DOHH2 (cell line): ENCODE data around the gene UPK1A.

Experiments
- H3F3A ChIP-seq: fragments of 200-600 bp; sonication (generic), shearing (Covaris generic); 2 replicates; pipeline ENCODE4 v1.6.0; 2016; ENCODE audit warnings: antibody characterized with exemption, mild to moderate bottlenecking; ENCODE audit not compliant: control insufficient read depth, insufficient read depth
- H3K27ac ChIP-seq: fragments of 200-600 bp; sonication (generic); 2 replicates; pipeline ENCODE4 v1.5.1; 2014; ENCODE audit warnings: low read depth, mild to moderate bottlenecking, low read length, moderate library complexity
- H3K27me3 ChIP-seq: fragments of 200-600 bp; sonication (generic); 2 replicates; pipeline ENCODE4 v1.6.1; 2014; ENCODE audit warnings: mild to moderate bottlenecking, low read length, mixed read lengths; ENCODE audit not compliant: control insufficient read depth
- H3K36me3 ChIP-seq: fragments of 200-600 bp; sonication (generic); 2 replicates; pipeline ENCODE4 v1.6.1; 2014; ENCODE audit warnings: mild to moderate bottlenecking, low read length, moderate library complexity, mixed read lengths; ENCODE audit not compliant: control insufficient read depth
- H3K4me1 ChIP-seq: fragments of 200-600 bp; sonication (generic); 2 replicates; pipeline ENCODE4 v1.6.1; 2014; ENCODE audit warnings: mild to moderate bottlenecking, low read length, mixed read lengths; ENCODE audit not compliant: control insufficient read depth
- H3K4me2 ChIP-seq: fragments of 200-600 bp; sonication (generic); 2 replicates; pipeline ENCODE4 v1.6.0; 2014; ENCODE audit warnings: mild to moderate bottlenecking, low read length, moderate library complexity
- H3K4me3 ChIP-seq: fragments of 200-600 bp; sonication (generic); 2 replicates; pipeline ENCODE4 v1.5.1; 2014; ENCODE audit warnings: mild to moderate bottlenecking, low read length, mixed read lengths
- H3K79me2 ChIP-seq: fragments of 200-600 bp; sonication (generic); 2 replicates; pipeline ENCODE4 v1.6.1; 2014; ENCODE audit warnings: mild to moderate bottlenecking, low read length, mixed read lengths; ENCODE audit not compliant: control insufficient read depth
- H3K9me2 ChIP-seq: fragments of 200-600 bp; sonication (generic); replicated peaks from 2 replicates; pipeline ENCODE4 v1.6.1; 2014; ENCODE audit warnings: mild to moderate bottlenecking, low read length, mixed read lengths; ENCODE audit not compliant: control insufficient read depth
- H3K9me3 ChIP-seq: fragments of 200-600 bp; sonication (generic); 2 replicates; pipeline ENCODE4 v1.6.1; 2014; ENCODE audit warnings: antibody characterized with exemption, low read length, mixed read lengths; ENCODE audit not compliant: control insufficient read depth, insufficient read depth
- H4K20me1 ChIP-seq: fragments of 200-600 bp; sonication (generic); 2 replicates; pipeline ENCODE4 v1.6.0; 2014; ENCODE audit warnings: low read depth, mild to moderate bottlenecking, antibody characterized with exemption, low read length, moderate library complexity; ENCODE audit not compliant: control insufficient read depth, insufficient read depth
- CTCF ChIP-seq: fragments of 200-600 bp; sonication (generic); IDR thresholded peaks from one replicate; pipeline ENCODE4 v1.5.1; 2014; ENCODE audit warnings: antibody characterized with exemption, mild to moderate bottlenecking, low read depth, low read length; ENCODE audit not compliant: poor library complexity, severe bottlenecking
- EZH2phosphoT487 ChIP-seq: fragments of 200-600 bp; sonication (generic); IDR thresholded peaks from 2 replicates; pipeline ENCODE4 v1.6.1; 2017; ENCODE audit warnings: borderline replicate concordance, mild to moderate bottlenecking, antibody characterized with exemption, low read length, moderate library complexity, mixed read lengths

Gene UPK1A

DNA sequence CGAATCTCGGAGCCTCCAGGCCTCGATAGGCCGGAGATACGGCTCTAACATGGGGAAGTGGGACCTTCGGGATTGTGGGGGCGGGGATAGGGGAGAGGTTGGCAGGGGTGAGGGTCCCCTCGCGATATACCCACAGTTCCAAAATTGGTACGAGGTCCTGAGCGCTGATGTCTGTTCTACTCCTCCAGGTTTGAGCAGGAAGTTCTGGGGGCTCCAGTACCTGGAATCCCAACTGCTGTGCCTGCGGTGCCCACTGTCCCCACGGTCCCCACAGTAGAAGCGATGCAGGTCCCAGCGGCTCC is 37.0 kb upstream of the UPK1A start:
- Histone ChIP-seq H3K4me2 (peak overlapping the region; percentile 94), H3K79me2 (peaks cover 14% of the 10 kb centered on the region), H3K4me3 (peak overlapping the region; percentile 84), H3K9me2 (no peaks in the 10 kb centered on the region), H3K9me3 (no peaks in the 10 kb centered on the region), H3K27me3 (no peaks in the 10 kb centered on the region), H3K36me3 (peaks cover 37% of the 10 kb centered on the region), H3F3A (peaks cover 7% of the 10 kb centered on the region; the same call in 1 of the 2 replicates), H4K20me1 (no peaks in the 10 kb centered on the region), H3K4me1 (peaks cover 10% of the 10 kb centered on the region), H3K27ac (no peak overlapping the region)
- TF ChIP-seq EZH2phosphoT487 = no peak
- TF ChIP-seq CTCF = no peak

DNA sequence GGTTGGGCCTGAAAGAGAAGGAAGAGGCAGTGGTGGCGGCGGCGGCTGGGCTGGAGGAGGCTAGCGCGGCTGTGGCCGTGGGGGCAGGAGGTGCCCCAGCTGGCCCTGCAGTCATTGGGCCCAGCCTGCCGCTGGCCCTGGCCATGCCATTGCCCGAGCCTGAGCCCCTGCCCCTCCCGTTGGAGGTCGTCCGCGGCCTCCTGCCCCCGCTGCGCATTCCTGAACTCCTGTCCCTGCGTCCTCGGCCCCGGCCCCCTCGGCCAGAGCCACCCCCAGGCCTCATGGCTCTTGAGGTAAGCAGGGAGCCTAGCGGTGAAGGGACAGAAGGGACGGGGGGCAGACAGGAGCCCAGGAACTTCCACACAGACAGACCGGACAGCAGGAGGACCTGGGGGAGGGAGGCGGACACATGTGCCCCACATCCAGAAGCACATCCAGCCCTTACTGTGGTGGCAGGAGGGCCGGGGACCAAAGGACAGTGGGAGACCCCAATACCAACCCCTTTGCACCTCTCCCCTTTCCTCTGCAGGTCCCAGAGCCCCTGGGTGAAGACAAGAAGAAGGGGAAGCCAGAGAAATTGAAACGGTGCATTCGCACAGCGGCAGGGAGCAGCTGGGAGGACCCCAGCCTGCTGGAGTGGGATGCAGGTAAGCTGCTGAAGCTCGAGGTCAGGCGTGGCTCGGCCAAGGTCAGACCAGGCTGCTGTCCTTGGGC is 32.4 kb upstream of the UPK1A start:
- no peak overlapping the region for H3K27ac ChIP-seq
- H3K4me2 ChIP-seq = no peak overlapping the region
- H3K9me3 ChIP-seq = no peaks in the 10 kb centered on the region
- H3F3A ChIP-seq = no peaks in the 10 kb centered on the region
- H3K27me3 ChIP-seq = no peaks in the 10 kb centered on the region
- H3K36me3 ChIP-seq = peaks cover 67% of the 10 kb centered on the region
- peaks cover 14% of the 10 kb centered on the region for H3K79me2 ChIP-seq
- TF ChIP-seq CTCF (no peak), EZH2phosphoT487 (no peak)
- no peaks in the 10 kb centered on the region for H3K9me2 ChIP-seq
- no peak overlapping the region for H3K4me3 ChIP-seq
- H4K20me1 ChIP-seq = no peaks in the 10 kb centered on the region
- H3K4me1 ChIP-seq = peaks cover 4% of the 10 kb centered on the region

DNA sequence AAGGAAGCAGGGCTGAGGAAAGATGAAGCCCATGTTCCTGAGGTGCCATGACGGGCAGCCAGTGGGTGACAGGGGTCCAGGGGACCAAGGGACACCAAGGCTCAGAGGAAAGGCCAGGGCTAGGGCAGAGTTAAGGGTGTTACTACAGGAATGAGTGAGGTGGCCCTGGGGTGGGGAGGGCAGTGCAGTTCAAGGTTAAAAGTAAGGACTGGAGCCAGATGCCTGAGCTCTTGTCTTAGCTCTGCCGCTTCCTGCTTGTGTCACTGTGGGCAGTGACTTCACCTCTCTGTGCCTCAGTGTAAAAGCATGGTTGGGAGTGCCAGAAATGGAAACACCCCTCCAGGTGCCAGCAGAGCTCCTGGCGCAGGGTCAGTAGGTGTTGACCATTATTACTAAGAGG is 29.7 kb upstream of the UPK1A start:
- no peaks in the 10 kb centered on the region for H3K9me3 ChIP-seq
- no peaks in the 10 kb centered on the region for H3K79me2 ChIP-seq
- H3K4me1 ChIP-seq = peaks cover 6% of the 10 kb centered on the region
- peaks cover 51% of the 10 kb centered on the region for H3K36me3 ChIP-seq
- peaks cover 5% of the 10 kb centered on the region for H3F3A ChIP-seq
- no peak overlapping the region for H3K4me2 ChIP-seq
- H3K4me3 ChIP-seq = no peak overlapping the region
- H4K20me1 ChIP-seq = no peaks in the 10 kb centered on the region
- no peak for TF ChIP-seq CTCF
- no peak for TF ChIP-seq EZH2phosphoT487
- H3K9me2 ChIP-seq = no peaks in the 10 kb centered on the region
- no peaks in the 10 kb centered on the region for H3K27me3 ChIP-seq
- no peak overlapping the region for H3K27ac ChIP-seq
